GM10266 (cell line): ENCODE measurements around the gene ERP27.

Experiments
- DNase-seq: peaks from one replicate; pipeline ENCODE4 v3.0.0; 2012; ENCODE audit errors: extremely low spot score
- CTCF ChIP-seq: IDR thresholded peaks from 2 replicates; pipeline ENCODE4 v1.5.1; 2012; ENCODE audit warnings: mild to moderate bottlenecking, low read depth; ENCODE audit not compliant: control insufficient read depth, insufficient read depth; ENCODE audit errors: missing control alignments

Gene ERP27

GRCh38 chr12:14938301-14938700 lies at the start of gene ERP27:
Gene ERP27 (minus strand): TSS chr12:14938537. CDS start chr12:14938508, 29 bp downstream.
- TF ChIP-seq CTCF: no peak

GRCh38 chr12:14988035-14988434 lies 49.7 kb upstream of the ERP27 start:
- no peak for DNase-seq
- no peak for TF ChIP-seq CTCF

More at GRCh38 chr12:14938301-14938700, at the start of gene ERP27:
- no peak for DNase-seq

GRCh38 chr12:14986449-14986848 lies 48.1 kb upstream of the ERP27 start:
- no peak for TF ChIP-seq CTCF
- DNase-seq: no peak

GRCh38 chr12:14984766-14985285 lies 46.5 kb upstream of the ERP27 start:
- DNase-seq: no peak
- TF ChIP-seq CTCF: no peak

- no peak for TF ChIP-seq CTCF
- no peak for DNase-seq
Measured at GRCh38 chr12:14984036-14984435, 45.7 kb upstream of the ERP27 start.

- TF ChIP-seq CTCF: no peak
- DNase-seq: no peak
Measured at GRCh38 chr12:14982991-14983390, 44.7 kb upstream of the ERP27 start.

GRCh38 chr12:14982562-14982961 lies 44.2 kb upstream of the ERP27 start:
- DNase-seq: no peak
- TF ChIP-seq CTCF: no peak
